ENCODE measurements around the gene TTC4.
A peak's percentile ranks its signal among the peaks of the same experiment; 100 is the strongest.

The TTC4 gene

DNA sequence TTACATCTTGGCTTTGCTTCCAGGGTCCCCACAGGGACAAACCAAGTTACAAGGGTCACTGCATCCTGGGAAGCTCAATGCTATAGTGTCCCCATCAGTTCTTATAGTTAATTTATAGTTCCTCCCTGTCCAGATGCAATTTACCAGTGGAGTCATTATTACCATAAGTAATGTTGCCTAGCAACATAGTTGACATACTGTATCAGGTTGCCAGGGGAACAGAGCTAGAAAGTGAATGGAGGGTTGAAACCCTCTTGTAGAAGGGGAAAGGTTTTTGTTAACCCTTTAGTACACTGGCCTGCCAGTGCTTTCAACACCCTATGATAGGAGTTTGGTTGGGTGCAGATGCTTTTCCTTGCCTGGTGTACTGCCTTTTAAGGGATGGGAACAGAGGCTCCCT lies 34.3 kb upstream of the TTC4 start:
- Histone ChIP-seq H3K27me3 (ENCODE audit: insufficient read depth, poor library complexity, severe bottlenecking) (no peaks in the 10 kb centered on the region), H3K4me1 (ENCODE audit: insufficient read depth, poor library complexity, severe bottlenecking) (no peaks in the 10 kb centered on the region), H3K9me3 (ENCODE audit: severe bottlenecking) (no peaks in the 10 kb centered on the region), H3K36me3 (ENCODE audit: low read depth) (no peaks in the 10 kb centered on the region), H3K4me3 (ENCODE audit: severe bottlenecking) (no peak overlapping the region), H3K27ac (ENCODE audit: poor library complexity, severe bottlenecking) (no peak overlapping the region)
- TF ChIP-seq CTCF (IDR thresholded peaks at IDR 0.05; ENCODE audit: poor library complexity, severe bottlenecking), result no peak
- ATAC-seq (ENCODE audit: low read depth) (0 out of 3 replicates have a peak, but pooled peaks have one; percentile 10), DNase-seq (ENCODE audit: low spot score) (no peak)

DNA sequence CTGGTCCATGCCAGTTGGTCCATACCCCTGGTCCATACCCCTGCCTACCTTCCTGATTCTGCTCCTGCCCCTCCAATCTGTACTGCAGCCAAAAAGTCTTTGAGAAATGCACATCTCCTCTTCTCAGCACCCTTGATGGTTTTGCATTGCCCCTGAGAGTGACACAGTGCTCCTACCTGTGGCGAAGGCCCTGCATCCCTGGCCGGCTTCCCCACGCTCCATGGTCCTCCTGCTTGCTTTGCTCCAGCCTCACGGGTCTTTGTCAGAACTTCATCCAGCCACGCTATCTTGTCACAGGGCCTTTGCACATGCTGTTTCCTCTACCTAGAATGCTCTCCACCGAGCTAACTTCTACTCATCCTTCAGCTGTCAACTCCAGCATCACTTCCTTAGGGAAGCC lies 32.2 kb upstream of the TTC4 start:
- Histone ChIP-seq H3K27ac (ENCODE audit: poor library complexity, severe bottlenecking) (no peak overlapping the region), H3K4me3 (ENCODE audit: severe bottlenecking) (no peak overlapping the region), H3K27me3 (ENCODE audit: insufficient read depth, poor library complexity, severe bottlenecking) (no peaks in the 10 kb centered on the region), H3K9me3 (ENCODE audit: severe bottlenecking) (no peaks in the 10 kb centered on the region), H3K4me1 (ENCODE audit: insufficient read depth, poor library complexity, severe bottlenecking) (no peaks in the 10 kb centered on the region), H3K36me3 (ENCODE audit: low read depth) (no peaks in the 10 kb centered on the region)
- DNase-seq (ENCODE audit: low spot score) (no peak), ATAC-seq (ENCODE audit: low read depth) (no peak)
- no peak for TF ChIP-seq CTCF (IDR thresholded peaks at IDR 0.05; ENCODE audit: poor library complexity, severe bottlenecking)

DNA sequence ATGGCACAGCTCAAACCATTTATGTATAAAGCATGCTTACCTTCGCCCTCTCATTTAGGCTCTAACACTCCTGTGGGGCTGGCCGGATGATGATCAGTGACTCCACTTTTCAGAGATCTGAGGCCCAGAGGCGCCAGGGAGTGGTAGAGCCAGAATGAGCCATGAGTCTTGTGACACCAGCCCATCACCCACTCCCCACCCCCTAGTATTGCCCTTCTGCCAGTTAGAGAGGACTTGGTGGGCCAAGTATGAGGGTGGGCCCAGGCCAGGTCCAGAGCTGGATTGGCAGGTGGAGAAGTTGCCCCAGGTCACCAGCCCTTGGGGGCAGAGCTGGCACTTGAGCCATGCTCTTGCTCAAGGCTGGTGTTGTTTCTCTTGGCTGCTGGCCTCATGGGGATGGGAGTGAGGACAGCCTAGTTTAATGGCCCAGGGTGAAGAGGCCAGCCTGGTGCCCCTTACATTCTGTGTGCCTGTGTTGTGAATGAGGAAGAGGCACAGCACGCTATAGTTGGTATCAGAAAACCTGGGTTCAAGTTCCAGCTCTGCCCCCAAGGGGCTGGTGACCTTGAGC lies 30.2 kb upstream of the TTC4 start:
- DNase-seq (ENCODE audit: low spot score) (no peak), ATAC-seq (ENCODE audit: low read depth) (no peak)
- Histone ChIP-seq H3K4me1 (ENCODE audit: insufficient read depth, poor library complexity, severe bottlenecking) (no peaks in the 10 kb centered on the region), H3K27me3 (ENCODE audit: insufficient read depth, poor library complexity, severe bottlenecking) (no peaks in the 10 kb centered on the region), H3K36me3 (ENCODE audit: low read depth) (no peaks in the 10 kb centered on the region), H3K9me3 (ENCODE audit: severe bottlenecking) (no peaks in the 10 kb centered on the region), H3K27ac (ENCODE audit: poor library complexity, severe bottlenecking) (no peak overlapping the region), H3K4me3 (ENCODE audit: severe bottlenecking) (no peak overlapping the region)
- TF ChIP-seq CTCF (IDR thresholded peaks at IDR 0.05; ENCODE audit: poor library complexity, severe bottlenecking), result no peak

GRCh38 chr1:54686155-54686554 lies 29.5 kb upstream of the TTC4 start:
- TF ChIP-seq CTCF (IDR thresholded peaks at IDR 0.05; ENCODE audit: poor library complexity, severe bottlenecking), result no peak
- Histone ChIP-seq H3K27me3 (ENCODE audit: insufficient read depth, poor library complexity, severe bottlenecking) (no peaks in the 10 kb centered on the region), H3K4me1 (ENCODE audit: insufficient read depth, poor library complexity, severe bottlenecking) (no peaks in the 10 kb centered on the region), H3K27ac (ENCODE audit: poor library complexity, severe bottlenecking) (no peak overlapping the region), H3K36me3 (ENCODE audit: low read depth) (no peaks in the 10 kb centered on the region), H3K4me3 (ENCODE audit: severe bottlenecking) (no peak overlapping the region), H3K9me3 (ENCODE audit: severe bottlenecking) (no peaks in the 10 kb centered on the region)
- ATAC-seq (ENCODE audit: low read depth) (no peak), DNase-seq (ENCODE audit: low spot score) (no peak)

GRCh38 chr1:54694771-54695170 lies 20.9 kb upstream of the TTC4 start:
- ATAC-seq (ENCODE audit: low read depth), result no peak
- H3K4me3 ChIP-seq (ENCODE audit: severe bottlenecking), result no peak overlapping the region
- no peaks in the 10 kb centered on the region for H3K36me3 ChIP-seq (ENCODE audit: low read depth)
- no peaks in the 10 kb centered on the region for H3K4me1 ChIP-seq (ENCODE audit: insufficient read depth, poor library complexity, severe bottlenecking)
- no peak for DNase-seq (ENCODE audit: low spot score)
- no peaks in the 10 kb centered on the region for H3K9me3 ChIP-seq (ENCODE audit: severe bottlenecking)
- no peak for TF ChIP-seq CTCF (IDR thresholded peaks at IDR 0.05; ENCODE audit: poor library complexity, severe bottlenecking)
- H3K27ac ChIP-seq (ENCODE audit: poor library complexity, severe bottlenecking), result no peak overlapping the region
- no peaks in the 10 kb centered on the region for H3K27me3 ChIP-seq (ENCODE audit: insufficient read depth, poor library complexity, severe bottlenecking)
